B cell (primary cell): ENCODE data around the gene CDK19. TPM values are rescaled to one million over a fixed set of nuclear protein-coding genes. Genes with fewer than 3 reads are reported as not detected.
A peak's percentile ranks its signal among the peaks of the same experiment; 100 is the strongest.

Source experiments
- ATAC-seq: fragments of 200-7000 bp; cut with Tn5 transposase; one replicate; pipeline ENCODE4 v1.10.0; 2021; ENCODE audit warnings: low read depth, mild to moderate bottlenecking, moderate number of reproducible peaks, moderate library complexity
- CTCF ChIA-PET: fragments of 350-600 bp; sonication (Branson Sonifier 250); formaldehyde crosslinking; loops from one replicate; lab custom pipeline; 2021; ENCODE audit warnings: antibody characterized with exemption, inconsistent platforms; lab: Charles Lee
- POLR2A ChIA-PET: fragments of 350-600 bp; sonication (Branson Sonifier 250); formaldehyde crosslinking; loops from one replicate; lab custom pipeline; 2021; ENCODE audit warnings: antibody characterized with exemption; lab: Charles Lee
- DNase-seq: peaks from one replicate; pipeline ENCODE4 v3.0.0; 2013
- H2AFZ ChIP-seq: 2 replicates; pipeline ENCODE4 v1.6.1; 2012; ENCODE audit warnings: mild to moderate bottlenecking, low read depth, low read length; ENCODE audit not compliant: insufficient read depth, poor library complexity, severe bottlenecking
- H3K27ac ChIP-seq, 2 donors: 1 replicate in 1 of 2; 2 replicates in 1 of 2; pipeline ENCODE4 v1.5.1; 2012 to 2013; ENCODE audit warnings: low read length in 2 of 2, mild to moderate bottlenecking in 2 of 2, moderate library complexity in 1 of 2
- H3K27me3 ChIP-seq, 4 experiments: fragments of 200-600 bp in 1 of 4; sonication (generic) in 1 of 4; replicated peaks in 1 of 4; 1 replicate in 2 of 4; 2 replicates in 2 of 4; pipeline versions ENCODE4 v1.6.1 to v1.7.0; 2013 to 2016; ENCODE audit warnings: low read length in 3 of 4, mild to moderate bottlenecking in 2 of 4, mixed read lengths in 1 of 4, moderate library complexity in 1 of 4; ENCODE audit not compliant: insufficient read depth in 4 of 4, control insufficient read depth in 3 of 4; ENCODE audit errors: control extremely low read depth in 1 of 4
- H3K36me3 ChIP-seq, 2 experiments: replicated peaks in 1 of 2; 1 replicate in 1 of 2; 2 replicates in 1 of 2; pipeline versions ENCODE4 v1.6.1 to v1.7.1; 2013; ENCODE audit warnings: low read length in 1 of 2; ENCODE audit not compliant: insufficient read depth in 2 of 2, control insufficient read depth in 1 of 2; ENCODE audit errors: control extremely low read depth in 1 of 2, extremely low read depth in 1 of 2
- H3K4me1 ChIP-seq, 2 donors: fragments of 200-600 bp in 1 of 2; sonication (generic) in 1 of 2; 1 replicate in 1 of 2; 2 replicates in 1 of 2; pipeline versions ENCODE4 v1.5.1 to v1.6.1; 2013 to 2017; ENCODE audit warnings: low read length in 2 of 2; ENCODE audit not compliant: control insufficient read depth in 2 of 2, insufficient read depth in 2 of 2
- H3K4me2 ChIP-seq: replicated peaks from 2 replicates; pipeline ENCODE3; 2012; ENCODE audit warnings: mild to moderate bottlenecking, low read depth, low read length; ENCODE audit not compliant: poor library complexity, severe bottlenecking
- H3K4me3 ChIP-seq, 5 experiments: fragments of 200-600 bp in 1 of 5; sonication (generic) in 1 of 5; 1 replicate in 3 of 5; 2 replicates in 2 of 5; pipeline versions ENCODE4 v1.5.1 to v1.7.0; 2011 to 2016; ENCODE audit warnings: low read length in 4 of 5, mild to moderate bottlenecking in 4 of 5, low read depth in 2 of 5, control low read depth in 1 of 5, moderate library complexity in 1 of 5; ENCODE audit not compliant: insufficient read depth in 1 of 5; ENCODE audit errors: control extremely low read depth in 1 of 5, extremely low read depth in 1 of 5
- H3K79me2 ChIP-seq: fragments of 200-600 bp; sonication (generic); one replicate; pipeline ENCODE4 v1.6.0; 2016; ENCODE audit warnings: low read length; ENCODE audit not compliant: control insufficient read depth, insufficient read depth
- H3K9ac ChIP-seq: fragments of 200-600 bp; sonication (generic); 2 replicates; pipeline ENCODE4 v1.6.1; 2017; ENCODE audit warnings: mild to moderate bottlenecking, low read length, moderate library complexity
- H3K9me3 ChIP-seq, 3 donors: one replicate each; pipeline versions ENCODE4 v1.6.1 to v1.7.1; 2013; ENCODE audit warnings: low read length in 2 of 3; ENCODE audit not compliant: control insufficient read depth in 2 of 3, insufficient read depth in 1 of 3; ENCODE audit errors: control extremely low read depth in 1 of 3
- H4K20me1 ChIP-seq: 2 replicates; pipeline ENCODE4 v1.6.0; 2012; ENCODE audit warnings: mild to moderate bottlenecking, low read length; ENCODE audit not compliant: insufficient read depth, control insufficient read depth, poor library complexity, severe bottlenecking
- H3K27ac Mint-ChIP-seq: one replicate; pipeline ENCODE4 v1.8.0; 2021; ENCODE audit warnings: mixed read lengths
- H3K27me3 Mint-ChIP-seq: one replicate; pipeline ENCODE4 v1.8.0; 2021; ENCODE audit warnings: mixed read lengths
- H3K4me1 Mint-ChIP-seq: one replicate; pipeline ENCODE4 v1.8.0; 2021; ENCODE audit warnings: mixed read lengths
- H3K4me3 Mint-ChIP-seq: one replicate; pipeline ENCODE4 v1.8.0; 2021; ENCODE audit warnings: mixed read lengths
- H3K9me3 Mint-ChIP-seq: one replicate; pipeline ENCODE4 v1.8.0; 2022; ENCODE audit warnings: mixed read lengths; ENCODE audit not compliant: insufficient read depth
- CTCF ChIP-seq: fragments of 200-600 bp; IDR thresholded peaks from one replicate; pipeline ENCODE4 v1.8.0; 2022; ENCODE audit warnings: antibody characterized with exemption, mild to moderate bottlenecking
- EZH2 ChIP-seq: IDR thresholded peaks from 2 replicates; pipeline ENCODE4 v1.6.1; 2012; ENCODE audit warnings: borderline replicate concordance, low read depth, mild to moderate bottlenecking, moderate library complexity, low read length; ENCODE audit not compliant: insufficient read depth, poor library complexity, severe bottlenecking
- whole genome bisulfite sequencing: methylation state at CpG from one replicate; pipeline ENCODE4 v1.1.5; 2013; ENCODE audit warnings: missing lambda C conversion rate; ENCODE audit not compliant: insufficient coverage; 5-methylcytosine and 5-hydroxymethylcytosine counted together
- intact Hi-C: fragments of 100-400 bp; cut with micrococcal nuclease; formaldehyde crosslinking; loops from one replicate; pipeline ENCODE4 v1.10.0; 2022
- polyA plus RNA-seq: library from polyadenylated mRNA; depleted of rRNA; stranded (reverse); fragments of >200 nt; gene quantifications from 2 replicates; pipeline ENCODE4 v1.2.3, GENCODE V29; 2012
- total RNA-seq, 2 donors: library from RNA; stranded (reverse); fragments of 120-200 nt in 1 of 2; gene quantifications; 1 replicate in 1 of 2; 2 replicates in 1 of 2; pipeline versions ENCODE4 v1.2.3 to v1.2.4, GENCODE V29; 2013 to 2022

Gene CDK19
- total and polyA plus RNA-seq, 2 donors (not counting 1 experiment from before 2014, with no cell fraction given), result 8.7 to 44.8 TPM

GRCh38 chr6:110799189-110799588 lies 16.1 kb downstream of the CDK19 start:
- peaks cover 2% of the 10 kb centered on the region for H3K9me3 Mint-ChIP-seq
- H3K27ac Mint-ChIP-seq, result no peak overlapping the region
- no peak overlapping the region for H2AFZ ChIP-seq
- no peaks in the 10 kb centered on the region for H3K9me3 ChIP-seq
- H3K27me3 Mint-ChIP-seq, result no peaks in the 10 kb centered on the region
- H3K27ac ChIP-seq, result no peak overlapping the region
- peaks cover 92% of the 10 kb centered on the region for H3K79me2 ChIP-seq
- peaks cover 16 to 22% of the 10 kb centered on the region in 2 donors for H3K4me1 ChIP-seq
- H3K4me2 ChIP-seq, result no peak overlapping the region
- WGBS, result no CpG with 5 or more reads among the region's 2 CpGs
- H3K4me3 ChIP-seq, result no peak overlapping the region
- peaks cover 4% of the 10 kb centered on the region for H4K20me1 ChIP-seq
- H3K4me3 Mint-ChIP-seq, result no peak overlapping the region
- no peaks in the 10 kb centered on the region for H3K27me3 ChIP-seq
- intact Hi-C loops, result no loop called here
- H3K9ac ChIP-seq, result no peak overlapping the region
- ChIA-PET POLR2A (interaction anchor here (0.6 to 1.7 kb wide), 2 partner anchors 16 to 35 kb away, joined by 4 to 14 read pairs; partner anchors contain the start of gene CDK19), CTCF (interaction anchor here (0.7 kb wide), 1 partner anchor 76 kb away, joined by 3 read pairs; the partner anchor contains the start of gene AMD1)
- DNase-seq (peak; percentile 49), ATAC-seq (peak; percentile 61)
- H3K4me1 Mint-ChIP-seq, result peaks cover 37% of the 10 kb centered on the region
- no peak for TF ChIP-seq EZH2
- TF ChIP-seq CTCF, result no peak
- no peaks in the 10 kb centered on the region for H3K36me3 ChIP-seq

DNA sequence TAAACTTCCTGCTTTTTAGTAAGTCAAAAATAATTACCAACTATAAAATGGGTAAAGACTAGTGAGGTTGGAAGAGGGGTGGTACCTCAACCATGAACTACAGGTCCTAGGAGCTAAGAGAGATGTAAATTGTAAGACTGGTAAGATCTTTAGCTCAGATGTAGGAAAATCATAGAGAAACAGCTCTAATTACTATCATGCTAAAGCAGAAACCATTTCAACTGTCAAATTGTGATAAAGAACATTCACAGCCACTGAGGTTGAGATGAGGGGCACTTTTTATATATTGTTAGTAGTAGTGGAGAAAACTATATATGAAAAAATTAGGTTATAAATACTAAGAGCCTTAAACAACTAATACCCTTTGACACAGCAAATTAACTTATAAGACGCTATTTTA lies 20.0 kb downstream of the CDK19 start:
- Histone ChIP-seq H3K79me2 (peaks cover 81% of the 10 kb centered on the region), H3K27me3 (no peaks in the 10 kb centered on the region), H3K4me1 (peaks cover 11 to 18% of the 10 kb centered on the region in 2 donors), H3K4me3 (no peak overlapping the region), H2AFZ (no peak overlapping the region), H3K27ac (no peak overlapping the region), H3K36me3 (no peaks in the 10 kb centered on the region), H4K20me1 (peaks cover 11% of the 10 kb centered on the region), H3K9ac (no peak overlapping the region), H3K9me3 (no peaks in the 10 kb centered on the region), H3K4me2 (no peak overlapping the region)
- peaks cover 24% of the 10 kb centered on the region for H3K4me1 Mint-ChIP-seq
- intact Hi-C loops, result no loop called here
- TF ChIP-seq EZH2 (no peak), CTCF (no peak)
- CTCF ChIA-PET, result interaction anchor here (1.0 kb wide), 1 partner anchor 17 kb away, joined by 3 read pairs; no protein-coding TSS in a partner anchor
- no peaks in the 10 kb centered on the region for H3K27me3 Mint-ChIP-seq
- POLR2A ChIA-PET, result no interaction called here
- ATAC-seq, result no peak
- no peak overlapping the region for H3K27ac Mint-ChIP-seq
- H3K4me3 Mint-ChIP-seq, result no peak overlapping the region
- WGBS, result no CpG with 5 or more reads among the region's 1 CpG
- no peaks in the 10 kb centered on the region for H3K9me3 Mint-ChIP-seq
- DNase-seq, result no peak
